Endothelial cell of umbilical vein (primary cell): Measurements from ENCODE around the gene STAU1.

Source experiments
- CTCF ChIP-seq, 2 donors: IDR thresholded peaks; 1 replicate in 1 of 2; 2 replicates in 1 of 2; pipeline ENCODE4 v1.5.1; 2011; ENCODE audit warnings: low read length in 2 of 2, mild to moderate bottlenecking in 2 of 2, moderate library complexity in 2 of 2, control low read depth in 1 of 2, inconsistent platforms in 1 of 2, low read depth in 1 of 2; ENCODE audit not compliant: insufficient read depth in 1 of 2; ENCODE audit errors: extremely low read depth in 1 of 2
- EZH2 ChIP-seq: IDR thresholded peaks from 2 replicates; pipeline ENCODE4 v1.6.1; 2012; ENCODE audit warnings: borderline replicate concordance, low read depth, mild to moderate bottlenecking, moderate library complexity, low read length, inconsistent platforms; ENCODE audit not compliant: severe bottlenecking
- FOS ChIP-seq: IDR thresholded peaks from 2 replicates; pipeline ENCODE4 v1.6.1; 2011; ENCODE audit warnings: mild to moderate bottlenecking, low read length, moderate library complexity, borderline replicate concordance; ENCODE audit not compliant: insufficient read depth
- GATA2 ChIP-seq: IDR thresholded peaks from 2 replicates; pipeline ENCODE4 v1.7.0; 2011; ENCODE audit warnings: low read depth, mild to moderate bottlenecking, moderate library complexity, mixed read lengths, low read length; ENCODE audit not compliant: insufficient read length, insufficient read depth
- JUN ChIP-seq: IDR thresholded peaks from 2 replicates; pipeline ENCODE4 v1.6.1; 2011; ENCODE audit warnings: borderline replicate concordance, low read depth; ENCODE audit not compliant: insufficient read length, insufficient read depth
- MAX ChIP-seq: IDR thresholded peaks from 2 replicates; pipeline ENCODE4 v1.6.1; 2011; ENCODE audit not compliant: insufficient read depth, insufficient read length
- POLR2A ChIP-seq: IDR thresholded peaks from 2 replicates; pipeline ENCODE4 v1.6.1; 2012; ENCODE audit warnings: low read depth, mild to moderate bottlenecking, control low read depth, low read length
- POLR2AphosphoS5 ChIP-seq: IDR thresholded peaks from 2 replicates; pipeline ENCODE4 v1.6.1; 2012; ENCODE audit warnings: low read depth, mild to moderate bottlenecking, control low read depth, low read length, moderate library complexity; ENCODE audit not compliant: insufficient read depth

GRCh38 chr20:49210757-49211110, 22.6 kb upstream of the STAU1 start:
- TF ChIP-seq CTCF (IDR thresholded peaks at IDR 0.05; ENCODE audit: extremely low read depth in 1 of 2, insufficient read depth in 1 of 2, low read depth in 1 of 2, low read length in 2 of 2) (no peak), GATA2 (no peak), EZH2 (no peak), POLR2AphosphoS5 (no peak), POLR2A (no peak), JUN (no peak), MAX (no peak), FOS (no peak)
